Vagina (tissue), 2 donors: ENCODE data around the gene PTPRA.

Experiments
- CTCF ChIP-seq, 3 experiments: fragments of 450-650 bp in 2 of 3; fragments of 200-600 bp in 1 of 3; sonication (generic) in 1 of 3; IDR thresholded peaks; one replicate each; pipeline ENCODE4 v1.5.1; 2017 to 2019; ENCODE audit warnings: antibody characterized with exemption in 3 of 3, mild to moderate bottlenecking in 2 of 3, moderate library complexity in 2 of 3
- POLR2A ChIP-seq, 2 donors: fragments of 450-650 bp; IDR thresholded peaks; one replicate each; pipeline ENCODE4 v1.6.1; 2017; ENCODE audit warnings: antibody characterized with exemption in 2 of 2, mild to moderate bottlenecking in 2 of 2, moderate library complexity in 2 of 2
- POLR2AphosphoS5 ChIP-seq, 2 donors: sonication (generic); formaldehyde crosslinking; IDR thresholded peaks; one replicate each; pipeline ENCODE4 v1.9.0; 2017; ENCODE audit warnings: antibody characterized with exemption in 2 of 2, mild to moderate bottlenecking in 2 of 2, low read depth in 1 of 2; ENCODE audit not compliant: insufficient read depth in 1 of 2

- TF ChIP-seq CTCF (IDR thresholded peaks at IDR 0.05) (no peak), POLR2A (IDR thresholded peaks at IDR 0.05) (no peak), POLR2AphosphoS5 (IDR thresholded peaks at IDR 0.05; ENCODE audit: insufficient read depth in 1 of 2, low read depth in 1 of 2) (no peak)
These were observed 173.6 kb downstream of the PTPRA start for GRCh38 chr20:3046677-3047462.
